ENCODE data around the gene KDM7A.

The KDM7A gene

DNA sequence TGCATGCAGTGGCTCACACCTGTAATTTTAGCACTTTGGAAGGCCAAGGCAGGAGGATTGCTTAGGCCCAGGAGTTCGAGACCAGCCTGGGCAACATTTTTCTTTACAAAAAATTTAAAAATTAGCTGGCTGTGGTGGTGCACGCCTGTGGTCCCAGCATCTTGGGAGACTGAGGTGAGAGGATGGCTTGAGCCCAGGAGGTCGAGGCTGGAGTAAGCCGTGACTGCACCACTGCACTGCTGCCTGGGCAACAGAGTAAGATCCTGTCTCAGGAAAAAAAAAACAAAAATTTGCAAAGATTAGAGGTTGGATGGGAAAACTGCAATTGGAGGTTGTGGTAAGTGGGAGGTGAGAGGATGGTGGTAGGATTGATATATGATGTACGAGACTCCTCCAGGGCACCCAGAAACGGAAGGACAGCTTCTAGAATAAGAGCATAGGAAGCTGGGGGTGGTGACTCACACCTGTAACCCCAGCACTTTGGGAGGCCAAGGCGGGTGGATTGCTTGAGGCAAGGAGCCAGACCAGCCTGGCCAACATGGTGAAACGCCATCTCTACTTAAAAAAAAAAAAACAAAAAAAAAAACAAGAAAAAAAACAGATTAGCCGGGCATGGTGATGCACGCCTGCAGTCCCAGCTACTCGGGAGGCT is 94.9 kb downstream of the KDM7A start:
- DNase-seq, result no peak

- DNase-seq, result no peak
Observed at GRCh38 chr7:140080919-140081318, 95.9 kb downstream of the KDM7A start.

DNA sequence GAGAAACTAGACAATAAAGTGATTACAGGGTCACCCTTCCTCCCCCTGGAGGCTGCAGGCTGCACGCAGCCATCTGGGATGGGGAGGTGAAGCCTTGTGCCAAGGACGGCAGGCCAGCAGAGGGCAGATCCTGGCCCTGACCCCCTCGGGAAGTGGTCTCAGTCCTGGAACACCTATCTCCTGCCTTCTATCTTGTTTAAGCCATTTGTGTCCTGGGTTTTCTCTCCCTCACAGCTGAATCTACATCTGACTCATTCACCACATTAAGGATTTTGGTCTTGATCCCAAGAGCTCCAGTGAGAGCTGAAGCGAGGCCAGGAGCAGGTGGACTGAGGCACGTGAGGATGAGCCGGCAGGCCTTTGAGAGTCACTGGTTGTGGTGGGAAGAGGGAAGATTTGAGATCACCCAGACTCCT is 97.7 kb downstream of the KDM7A start:
- no peak for DNase-seq

- no peak for DNase-seq
Observed at GRCh38 chr7:140078392-140078791, 98.4 kb downstream of the KDM7A start.

- DNase-seq, result no peak
Observed at GRCh38 chr7:140074780-140075179, 102.0 kb downstream of the KDM7A start.

DNA sequence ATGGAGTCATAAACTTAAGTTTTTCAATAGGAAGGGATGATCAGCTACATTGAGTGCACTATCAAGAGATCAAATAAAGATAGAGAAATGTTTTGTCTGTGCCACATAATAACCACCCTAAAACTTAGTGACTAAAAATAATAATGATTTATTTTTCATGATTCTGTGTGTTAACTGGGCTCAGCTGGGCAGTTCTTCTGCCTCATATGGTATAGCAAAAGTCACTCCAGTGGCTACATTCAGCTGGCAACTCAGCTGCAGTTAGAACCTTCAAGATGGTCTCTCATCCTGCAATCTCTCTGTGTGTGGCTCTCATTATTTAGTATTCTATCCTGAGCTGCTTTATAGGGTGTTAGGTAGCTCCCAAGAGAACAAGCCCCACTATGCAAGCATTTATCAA is 106.2 kb downstream of the KDM7A start:
- no peak for DNase-seq

DNA sequence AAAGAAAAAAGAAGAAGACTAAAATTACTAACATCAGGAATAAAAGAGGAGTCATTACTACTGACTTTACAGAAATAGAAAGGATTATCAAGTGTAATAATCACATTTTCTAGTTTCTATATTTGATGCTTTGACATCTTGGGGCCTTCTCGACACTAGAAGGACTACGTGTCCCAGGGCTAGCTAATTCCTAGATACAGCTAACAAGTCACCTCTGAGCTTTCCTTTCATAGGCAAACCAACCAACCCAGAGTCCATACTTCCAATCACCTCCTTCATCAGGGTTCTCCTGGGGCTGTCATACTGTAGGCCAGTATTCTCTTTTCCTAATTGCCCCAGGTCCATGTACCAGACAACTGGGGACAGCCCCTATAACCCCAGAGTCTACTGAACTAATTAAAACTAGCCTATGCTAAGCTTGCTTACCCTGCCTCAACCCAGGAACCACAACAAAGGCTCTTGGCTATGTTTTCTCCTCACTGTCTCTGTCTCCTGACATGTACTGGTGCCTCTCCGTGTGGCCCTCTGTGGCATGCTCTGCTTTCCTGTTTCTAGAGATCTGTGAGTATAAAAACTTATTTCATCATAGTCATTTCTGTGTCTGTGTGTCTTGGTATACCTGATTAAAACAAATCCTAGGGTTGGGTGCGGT is 107.4 kb downstream of the KDM7A start:
- no peak for DNase-seq

DNA sequence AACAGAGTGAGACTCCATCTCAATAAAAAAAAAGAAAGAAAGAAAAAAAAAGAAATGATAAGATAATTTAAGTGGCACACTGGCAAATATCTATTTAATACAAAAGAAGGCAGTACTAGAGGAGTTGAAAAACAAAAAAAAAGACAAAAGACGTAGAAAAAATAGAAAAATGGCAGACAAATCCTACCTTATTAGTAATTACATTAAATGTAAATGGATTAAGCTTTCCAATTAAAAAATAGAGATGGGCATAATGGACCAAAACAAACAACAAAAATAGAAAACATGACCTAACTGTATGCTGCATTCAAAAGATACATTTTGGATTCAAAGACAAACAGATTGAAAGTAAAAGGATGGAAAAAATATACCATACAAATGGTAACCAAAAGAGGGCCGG is 108.8 kb downstream of the KDM7A start:
- DNase-seq, result no peak

DNA sequence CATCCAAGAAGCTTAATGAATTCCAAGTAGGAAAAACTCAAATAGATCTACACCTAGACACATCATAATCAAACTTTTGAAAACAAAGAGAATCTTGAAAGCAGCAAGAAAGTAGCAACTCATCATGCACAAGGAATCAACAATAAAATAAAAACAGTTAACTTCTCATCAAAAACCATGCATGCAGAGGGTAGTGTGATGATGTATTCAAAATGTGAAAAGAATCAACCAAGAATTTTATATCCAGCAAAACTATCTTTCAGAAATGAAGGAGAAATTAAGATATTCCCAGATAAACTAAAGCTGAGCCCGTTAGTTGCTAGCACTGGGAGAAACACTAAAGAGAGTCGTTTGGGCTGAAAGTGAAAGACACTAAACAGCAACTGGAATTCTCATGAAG is 109.7 kb downstream of the KDM7A start:
- no peak for DNase-seq

GRCh38 chr7:140062528-140063299 is 114.1 kb downstream of the KDM7A start, which contains the start of gene PARP12:
TSS of gene PARP12 (minus strand) at chr7:140062951. CDS start at chr7:140062847, 104 bp downstream.
- peak; percentile 89 to 90 for DNase-seq

GRCh38 chr7:140062118-140062527 is 114.7 kb downstream of the KDM7A start:
- DNase-seq, result peak; percentile 66 to 70

DNA sequence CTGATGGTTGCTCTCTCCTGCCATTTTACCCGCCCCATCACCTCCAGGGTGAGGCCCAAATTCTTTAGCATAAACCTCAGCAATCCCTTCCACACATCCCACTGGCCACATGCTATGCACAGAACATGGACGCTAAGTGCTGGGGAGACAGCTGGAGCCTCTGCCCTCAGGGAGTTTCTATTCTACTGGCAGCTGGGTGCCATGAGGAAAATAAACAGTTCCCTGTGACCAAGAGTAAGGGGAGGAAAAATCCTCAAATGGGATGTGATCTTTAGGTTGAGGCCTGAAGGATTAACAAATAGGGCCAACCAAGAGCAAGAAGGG is 115.2 kb downstream of the KDM7A start:
- DNase-seq, result no peak

GRCh38 chr7:140060788-140061606 is 115.8 kb downstream of the KDM7A start:
- DNase-seq, result no peak

GRCh38 chr7:140060243-140060630 is 116.5 kb downstream of the KDM7A start:
- no peak for DNase-seq

GRCh38 chr7:140059273-140060242 is 117.2 kb downstream of the KDM7A start:
- no peak for DNase-seq

GRCh38 chr7:140058517-140058916 is 118.3 kb downstream of the KDM7A start:
- no peak for DNase-seq

DNA sequence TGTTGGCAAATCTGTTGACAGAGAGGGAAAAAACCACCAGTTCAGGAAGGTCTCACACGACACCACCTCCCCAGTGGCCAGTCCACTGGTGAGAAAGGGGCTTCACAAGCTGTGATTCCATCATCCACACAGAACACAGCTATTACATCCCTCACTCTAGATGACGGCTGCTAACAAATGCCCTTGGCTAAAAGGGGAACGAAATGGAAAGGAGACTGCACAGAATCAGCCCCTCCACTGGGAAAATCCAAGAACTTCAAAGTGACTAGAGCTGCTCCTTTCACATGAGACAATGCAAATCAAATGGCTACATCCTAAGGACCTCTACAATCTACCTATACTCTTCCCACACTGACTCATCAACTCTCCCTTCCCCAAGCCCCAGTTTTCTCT is 119.6 kb downstream of the KDM7A start:
- no peak for DNase-seq

DNA sequence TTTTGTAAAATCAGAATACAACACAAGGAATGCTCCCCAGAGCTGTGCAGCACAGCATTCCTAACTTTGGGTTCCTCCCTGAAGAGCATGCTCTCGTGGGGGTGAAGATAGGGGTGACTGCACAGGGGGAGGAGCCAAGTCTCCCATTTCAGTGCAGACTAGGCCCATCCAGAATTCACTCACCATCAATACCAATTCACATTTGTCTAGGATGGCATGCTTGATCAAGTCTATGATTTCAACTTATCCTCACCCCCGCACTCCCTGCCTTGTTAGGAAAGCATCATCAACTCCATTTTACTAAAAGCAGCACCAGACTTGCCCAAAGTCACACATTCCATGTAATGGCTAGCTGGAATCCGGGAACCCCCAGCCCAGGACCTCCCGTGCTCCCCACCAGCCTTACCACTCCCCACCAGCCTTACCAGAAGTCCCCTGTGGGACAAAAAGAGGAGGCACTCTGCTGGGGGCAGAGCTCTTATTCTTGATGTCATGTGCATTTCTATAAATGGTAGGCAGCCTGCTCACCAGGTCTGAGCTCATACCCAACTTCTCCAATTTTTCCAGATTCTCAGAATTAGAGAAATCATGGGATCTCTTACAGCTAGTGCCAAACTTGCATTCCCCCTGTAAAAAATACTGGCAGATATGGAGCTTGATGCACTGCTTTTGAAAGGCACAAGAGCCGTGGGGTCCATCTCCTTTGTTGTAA is 120.2 kb downstream of the KDM7A start:
- DNase-seq, result no peak

DNA sequence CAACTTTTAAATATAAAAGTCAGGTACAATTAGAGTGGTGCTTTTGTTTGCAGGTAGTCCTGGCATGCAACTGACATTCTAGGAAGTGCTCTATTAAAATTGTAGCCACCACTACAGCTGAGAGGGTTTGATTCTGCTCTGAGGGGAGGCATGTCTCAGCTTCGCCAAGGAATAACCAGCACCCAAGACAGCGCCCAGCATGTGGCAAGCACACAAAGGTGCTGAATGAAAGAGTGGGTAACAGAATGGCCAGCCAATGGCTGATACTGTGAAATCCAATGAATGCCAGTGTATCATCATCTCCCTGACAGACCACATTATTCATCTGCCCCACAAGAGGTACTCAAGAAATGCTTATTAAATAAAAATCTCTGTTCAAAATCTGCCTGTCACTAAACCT is 121.0 kb downstream of the KDM7A start:
- no peak for DNase-seq

- DNase-seq, result no peak
Observed at GRCh38 chr7:140054751-140055150, 122.0 kb downstream of the KDM7A start.

DNA sequence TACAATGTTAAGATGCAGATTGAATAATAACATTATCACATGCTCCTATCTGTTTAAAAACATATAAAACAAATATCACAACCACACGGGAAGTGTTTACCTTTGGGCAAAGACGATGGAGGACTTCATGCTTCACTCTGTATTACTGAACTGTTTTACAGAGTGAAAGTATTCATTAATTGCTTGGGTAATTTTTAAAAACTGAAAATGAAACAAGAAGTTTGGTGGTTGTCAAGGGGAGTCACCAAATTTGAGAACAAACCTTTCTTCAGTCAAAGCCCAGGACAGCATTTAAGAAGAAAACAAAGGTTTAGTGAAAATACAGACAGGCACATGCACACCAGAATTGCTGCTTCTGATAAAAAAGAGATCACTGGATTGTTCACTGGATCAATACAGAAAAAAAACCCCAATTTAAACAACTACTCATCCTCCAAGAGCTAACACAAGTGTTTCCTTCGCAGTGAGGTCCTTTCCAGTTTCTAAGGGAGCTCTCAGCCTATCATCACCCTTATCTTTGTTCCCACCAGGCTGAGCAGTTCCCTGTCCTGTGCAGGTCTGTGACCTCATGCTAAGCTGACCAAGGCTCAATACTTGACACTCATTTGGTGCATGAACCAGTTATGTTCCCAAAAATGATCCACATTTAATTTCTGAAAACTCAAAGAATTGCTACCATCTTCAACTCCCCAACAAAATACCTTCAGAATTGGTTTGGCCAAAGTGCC is 122.8 kb downstream of the KDM7A start:
- no peak for DNase-seq
